K562 (cell line): ENCODE results near the gene TBRG4. TPM values are rescaled to one million over a fixed set of nuclear protein-coding genes. Genes with fewer than 3 reads are reported as not detected.

ENCODE experiments used
- ARID2 ChIP-seq: fragments of 450-650 bp; IDR thresholded peaks from 2 replicates; pipeline ENCODE4 v1.6.1; 2017; ENCODE audit warnings: antibody characterized with exemption, mild to moderate bottlenecking
- ARNT ChIP-seq, 2 experiments: fragments of 450-650 bp; IDR thresholded peaks; 2 replicates each; pipeline ENCODE4 v1.6.1; 2016; ENCODE audit warnings: mild to moderate bottlenecking in 1 of 2
- CEBPG ChIP-seq, 3 experiments: fragments of 200-800 bp in 1 of 3; sonication (Bioruptor generic) in 1 of 3; sonication (generic) in 1 of 3; formaldehyde crosslinking in 1 of 3; IDR thresholded peaks in 2 of 3; conservative IDR thresholded peaks in 1 of 3; 2 replicates each; pipeline versions ENCODE4 v1.6.1 to v1.8.0; 2016 to 2022; ENCODE audit warnings: missing compliant biosample characterization in 2 of 3, missing genetic modification characterization in 2 of 3, mild to moderate bottlenecking in 1 of 3, missing genetic modification reagents in 1 of 3
- DDX20 ChIP-seq: fragments of 450-650 bp; IDR thresholded peaks from 2 replicates; pipeline ENCODE4 v1.6.1; 2016; ENCODE audit warnings: missing genetic modification characterization, low read depth, mild to moderate bottlenecking, missing compliant biosample characterization, moderate library complexity
- polyA plus RNA-seq, 8 experiments: library from polyadenylated mRNA; depleted of rRNA in 4 of 8; stranded (reverse) in 5 of 8; unstranded in 3 of 8; fragments of >200 nt; fragmentation: Nextera tagmentation in 2 of 8; fragmentation: Illumina TruSeq in 1 of 8; extraction: Ambion mirVana in 2 of 8; extraction: Trizol in 1 of 8; gene quantifications; 2 replicates each; pipeline versions ENCODE4 v1.2.1 to v1.2.3, GENCODE V29; 2011 to 2014; ENCODE audit warnings: inconsistent platforms in 1 of 8, missing spikeins in 1 of 8
- total RNA-seq, 7 experiments: library from RNA; depleted of rRNA in 6 of 7; stranded (reverse); fragments of >200 nt in 6 of 7; fragmentation: Illumina TruSeq in 2 of 7; extraction: Trizol in 2 of 7; gene quantifications; 2 replicates each; pipeline versions ENCODE4 v1.2.1 to v1.2.3, GENCODE V29; 2011 to 2021; ENCODE audit warnings: low replicate concordance in 1 of 7
- TF ChIP-seq, protein P1 (sequence below): fragments of 150-350 bp; IDR thresholded peaks from 2 replicates; pipeline ENCODE4 v1.6.1; 2014; ENCODE audit warnings: low read depth, mild to moderate bottlenecking, low read length, borderline replicate concordance
- TF ChIP-seq, protein P2 (sequence below): IDR thresholded peaks from 2 replicates; pipeline ENCODE4 v1.6.1; 2012; ENCODE audit warnings: low read depth, low read length, improper control_type of control experiment, borderline replicate concordance
- TF ChIP-seq, protein P3 (sequence below): fragments of 250-450 bp; sonication (Bioruptor Pico); IDR thresholded peaks from 2 replicates; pipeline ENCODE4 v1.8.0; 2021; ENCODE audit warnings: borderline replicate concordance, mild to moderate bottlenecking, moderate library complexity; ENCODE audit not compliant: poor library complexity, severe bottlenecking
- TF ChIP-seq, protein P4 (sequence below), 2 experiments: IDR thresholded peaks in 1 of 2; conservative IDR thresholded peaks in 1 of 2; 2 replicates each; pipeline ENCODE4 v1.6.1; 2016; ENCODE audit warnings: low read depth in 2 of 2, mild to moderate bottlenecking in 1 of 2, missing compliant biosample characterization in 1 of 2, missing genetic modification characterization in 1 of 2, moderate library complexity in 1 of 2
- TF ChIP-seq, protein P5 (sequence below): fragments of 450-650 bp; conservative IDR thresholded peaks from 2 replicates; pipeline ENCODE4 v1.6.1; 2016; ENCODE audit warnings: missing genetic modification characterization, low read depth, mild to moderate bottlenecking, control low read depth, missing compliant biosample characterization

The TBRG4 gene
- total and polyA plus RNA-seq, 9 of the 15 experiments (the other 6 are each of a cell fraction or from before 2014, with no cell fraction given), result 11.2 to 322 (median 216) TPM

DNA sequence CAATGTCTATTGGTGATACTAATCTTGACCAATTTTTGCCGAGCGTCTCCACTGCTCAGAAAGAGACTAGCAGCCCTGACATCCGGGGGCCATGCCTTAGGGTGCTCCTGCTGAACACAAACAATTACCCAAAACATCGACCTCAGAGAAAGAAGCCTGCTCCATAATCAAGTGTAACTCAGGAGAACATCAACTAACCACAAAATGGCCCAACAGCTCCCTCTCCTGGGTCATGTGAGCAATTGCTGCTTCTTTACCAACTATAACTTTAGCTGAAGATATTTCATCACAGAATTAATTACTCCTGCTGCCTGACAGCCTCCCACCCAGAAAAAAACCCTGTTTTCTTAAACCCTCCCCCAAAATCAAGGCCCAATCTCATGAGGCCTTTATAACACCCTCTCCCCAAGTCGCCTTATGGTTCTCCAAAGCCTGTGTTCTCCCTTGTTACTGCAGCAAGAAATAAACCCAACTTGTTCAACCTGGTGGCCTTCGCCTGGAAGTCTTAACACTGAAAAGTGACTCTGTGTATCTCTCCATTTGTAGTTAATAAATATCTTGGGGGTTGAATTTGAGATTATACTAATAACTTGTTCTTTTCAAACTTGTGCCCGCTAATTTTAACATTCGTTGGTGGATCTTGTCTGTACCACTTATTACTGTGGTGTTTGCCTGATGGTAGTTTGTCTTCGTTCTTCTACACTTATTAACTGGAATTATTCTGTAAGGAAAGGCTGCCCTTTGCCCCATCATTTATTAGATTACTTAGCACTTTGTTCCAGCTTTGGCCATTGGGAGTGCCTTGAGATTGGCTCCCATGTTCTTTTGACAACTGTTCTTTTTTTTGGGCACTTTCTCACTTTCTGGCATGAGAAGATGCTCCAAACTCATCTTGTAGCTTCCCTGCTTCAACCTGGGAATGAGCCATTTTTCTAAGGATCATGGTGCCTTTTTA lies 24.9 kb upstream of the TBRG4 start (continued):
- TF ChIP-seq, protein P1, sequence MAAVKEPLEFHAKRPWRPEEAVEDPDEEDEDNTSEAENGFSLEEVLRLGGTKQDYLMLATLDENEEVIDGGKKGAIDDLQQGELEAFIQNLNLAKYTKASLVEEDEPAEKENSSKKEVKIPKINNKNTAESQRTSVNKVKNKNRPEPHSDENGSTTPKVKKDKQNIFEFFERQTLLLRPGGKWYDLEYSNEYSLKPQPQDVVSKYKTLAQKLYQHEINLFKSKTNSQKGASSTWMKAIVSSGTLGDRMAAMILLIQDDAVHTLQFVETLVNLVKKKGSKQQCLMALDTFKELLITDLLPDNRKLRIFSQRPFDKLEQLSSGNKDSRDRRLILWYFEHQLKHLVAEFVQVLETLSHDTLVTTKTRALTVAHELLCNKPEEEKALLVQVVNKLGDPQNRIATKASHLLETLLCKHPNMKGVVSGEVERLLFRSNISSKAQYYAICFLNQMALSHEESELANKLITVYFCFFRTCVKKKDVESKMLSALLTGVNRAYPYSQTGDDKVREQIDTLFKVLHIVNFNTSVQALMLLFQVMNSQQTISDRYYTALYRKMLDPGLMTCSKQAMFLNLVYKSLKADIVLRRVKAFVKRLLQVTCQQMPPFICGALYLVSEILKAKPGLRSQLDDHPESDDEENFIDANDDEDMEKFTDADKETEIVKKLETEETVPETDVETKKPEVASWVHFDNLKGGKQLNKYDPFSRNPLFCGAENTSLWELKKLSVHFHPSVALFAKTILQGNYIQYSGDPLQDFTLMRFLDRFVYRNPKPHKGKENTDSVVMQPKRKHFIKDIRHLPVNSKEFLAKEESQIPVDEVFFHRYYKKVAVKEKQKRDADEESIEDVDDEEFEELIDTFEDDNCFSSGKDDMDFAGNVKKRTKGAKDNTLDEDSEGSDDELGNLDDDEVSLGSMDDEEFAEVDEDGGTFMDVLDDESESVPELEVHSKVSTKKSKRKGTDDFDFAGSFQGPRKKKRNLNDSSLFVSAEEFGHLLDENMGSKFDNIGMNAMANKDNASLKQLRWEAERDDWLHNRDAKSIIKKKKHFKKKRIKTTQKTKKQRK, result no peak
- TF ChIP-seq ARID2 (peak; percentile 84), CEBPG (CRISPR knock-in tag; IDR thresholded peaks at IDR 0.05) (no peak), CEBPG (tag; conservative IDR thresholded peaks at IDR 0.05 in 1 of 2, IDR thresholded peaks at IDR 0.05 in 1 of 2) (peak; percentile 35 to 73; a peak in 3 of 4 replicates), DDX20 (tag) (no peak), ARNT (IDR thresholded peaks at IDR 0.05) (peak in 1 of 2 experiments; percentile 49; a peak in 1 of 4 replicates)
- TF ChIP-seq, protein P2, sequence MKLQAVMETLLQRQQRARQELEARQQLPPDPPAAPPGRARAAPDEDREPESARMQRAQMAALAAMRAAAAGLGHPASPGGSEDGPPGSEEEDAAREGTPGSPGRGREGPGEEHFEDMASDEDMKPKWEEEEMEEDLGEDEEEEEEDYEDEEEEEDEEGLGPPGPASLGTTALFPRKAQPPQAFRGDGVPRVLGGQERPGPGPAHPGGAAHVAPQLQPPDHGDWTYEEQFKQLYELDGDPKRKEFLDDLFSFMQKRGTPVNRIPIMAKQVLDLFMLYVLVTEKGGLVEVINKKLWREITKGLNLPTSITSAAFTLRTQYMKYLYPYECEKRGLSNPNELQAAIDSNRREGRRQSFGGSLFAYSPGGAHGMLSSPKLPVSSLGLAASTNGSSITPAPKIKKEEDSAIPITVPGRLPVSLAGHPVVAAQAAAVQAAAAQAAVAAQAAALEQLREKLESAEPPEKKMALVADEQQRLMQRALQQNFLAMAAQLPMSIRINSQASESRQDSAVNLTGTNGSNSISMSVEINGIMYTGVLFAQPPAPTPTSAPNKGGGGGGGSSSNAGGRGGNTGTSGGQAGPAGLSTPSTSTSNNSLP, result 0 out of 2 replicates have a peak, but pooled peaks have one; percentile 13
- TF ChIP-seq, protein P3, sequence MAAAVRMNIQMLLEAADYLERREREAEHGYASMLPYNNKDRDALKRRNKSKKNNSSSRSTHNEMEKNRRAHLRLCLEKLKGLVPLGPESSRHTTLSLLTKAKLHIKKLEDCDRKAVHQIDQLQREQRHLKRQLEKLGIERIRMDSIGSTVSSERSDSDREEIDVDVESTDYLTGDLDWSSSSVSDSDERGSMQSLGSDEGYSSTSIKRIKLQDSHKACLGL (CRISPR knock-in tag), result no peak
- TF ChIP-seq, protein P4, sequence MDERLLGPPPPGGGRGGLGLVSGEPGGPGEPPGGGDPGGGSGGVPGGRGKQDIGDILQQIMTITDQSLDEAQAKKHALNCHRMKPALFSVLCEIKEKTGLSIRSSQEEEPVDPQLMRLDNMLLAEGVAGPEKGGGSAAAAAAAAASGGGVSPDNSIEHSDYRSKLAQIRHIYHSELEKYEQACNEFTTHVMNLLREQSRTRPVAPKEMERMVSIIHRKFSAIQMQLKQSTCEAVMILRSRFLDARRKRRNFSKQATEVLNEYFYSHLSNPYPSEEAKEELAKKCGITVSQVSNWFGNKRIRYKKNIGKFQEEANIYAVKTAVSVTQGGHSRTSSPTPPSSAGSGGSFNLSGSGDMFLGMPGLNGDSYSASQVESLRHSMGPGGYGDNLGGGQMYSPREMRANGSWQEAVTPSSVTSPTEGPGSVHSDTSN (CRISPR knock-in tag; IDR thresholded peaks at IDR 0.05; ENCODE audit: low read depth), result no peak
- TF ChIP-seq, protein P4 (tag; conservative IDR thresholded peaks at IDR 0.05; ENCODE audit: low read depth), result peak; percentile 64
- TF ChIP-seq, protein P5, sequence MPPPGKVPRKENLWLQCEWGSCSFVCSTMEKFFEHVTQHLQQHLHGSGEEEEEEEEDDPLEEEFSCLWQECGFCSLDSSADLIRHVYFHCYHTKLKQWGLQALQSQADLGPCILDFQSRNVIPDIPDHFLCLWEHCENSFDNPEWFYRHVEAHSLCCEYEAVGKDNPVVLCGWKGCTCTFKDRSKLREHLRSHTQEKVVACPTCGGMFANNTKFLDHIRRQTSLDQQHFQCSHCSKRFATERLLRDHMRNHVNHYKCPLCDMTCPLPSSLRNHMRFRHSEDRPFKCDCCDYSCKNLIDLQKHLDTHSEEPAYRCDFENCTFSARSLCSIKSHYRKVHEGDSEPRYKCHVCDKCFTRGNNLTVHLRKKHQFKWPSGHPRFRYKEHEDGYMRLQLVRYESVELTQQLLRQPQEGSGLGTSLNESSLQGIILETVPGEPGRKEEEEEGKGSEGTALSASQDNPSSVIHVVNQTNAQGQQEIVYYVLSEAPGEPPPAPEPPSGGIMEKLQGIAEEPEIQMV (tag), result no peak
